GM23338 (cell line): ENCODE measurements around the gene ADIG. TPM values are rescaled to one million over a fixed set of nuclear protein-coding genes. Genes with fewer than 3 reads are reported as not detected.

Experiments used
- ATAC-seq: fragments of 200-7000 bp; cut with Tn5 transposase; 3 replicates; pipeline ENCODE4 v1.9.1; 2020
- DNase-seq: peaks from one replicate; pipeline ENCODE4 v3.0.0-alpha.2; 2015; ENCODE audit warnings: low spot score
- H2AFZ ChIP-seq: fragments of 200-600 bp; sonication (generic); 2 replicates; pipeline ENCODE4 v1.8.0; 2016; ENCODE audit warnings: antibody characterized with exemption, mild to moderate bottlenecking, moderate library complexity
- H3F3A ChIP-seq: fragments of 200-600 bp; sonication (generic); replicated peaks from 2 replicates; pipeline ENCODE4 v1.8.0; 2017; ENCODE audit warnings: antibody characterized with exemption, mixed run types, low read depth
- H3K27ac ChIP-seq: fragments of 200-600 bp; sonication (generic); 2 replicates; pipeline ENCODE4 v1.6.1; 2016; ENCODE audit warnings: low read depth
- H3K27me3 ChIP-seq: fragments of 200-600 bp; sonication (generic); 2 replicates; pipeline ENCODE4 v1.8.0; 2016; ENCODE audit warnings: mild to moderate bottlenecking, mixed run types, moderate library complexity; ENCODE audit not compliant: insufficient read depth
- H3K36me3 ChIP-seq: fragments of 200-600 bp; sonication (generic); 2 replicates; pipeline ENCODE4 v1.8.0; 2016; ENCODE audit warnings: mild to moderate bottlenecking; ENCODE audit not compliant: insufficient read depth
- H3K4me1 ChIP-seq: fragments of 200-600 bp; sonication (generic); 2 replicates; pipeline ENCODE4 v1.8.0; 2016; ENCODE audit warnings: mild to moderate bottlenecking, moderate library complexity; ENCODE audit not compliant: insufficient read depth
- H3K4me2 ChIP-seq: fragments of 200-600 bp; sonication (generic); 2 replicates; pipeline ENCODE4 v1.7.1; 2017; ENCODE audit warnings: mixed run types
- H3K4me3 ChIP-seq: fragments of 200-600 bp; sonication (generic); 2 replicates; pipeline ENCODE4 v1.6.1; 2016; ENCODE audit warnings: mixed run types
- H3K79me2 ChIP-seq: fragments of 200-600 bp; sonication (generic); replicated peaks from 2 replicates; pipeline ENCODE4 v1.8.0; 2017; ENCODE audit warnings: mild to moderate bottlenecking; ENCODE audit not compliant: insufficient read depth
- H3K9me2 ChIP-seq: fragments of 200-600 bp; sonication (generic); 2 replicates; pipeline ENCODE4 v1.8.0; 2017; ENCODE audit not compliant: insufficient read depth
- H4K20me1 ChIP-seq: fragments of 200-600 bp; sonication (generic); replicated peaks from 2 replicates; pipeline ENCODE4 v1.8.0; 2017; ENCODE audit warnings: mild to moderate bottlenecking; ENCODE audit not compliant: insufficient read depth
- H3K27ac Mint-ChIP-seq: 2 replicates; pipeline ENCODE4 v1.8.0; 2020; ENCODE audit warnings: inconsistent platforms, mild to moderate bottlenecking, moderate library complexity, mixed read lengths
- H3K27me3 Mint-ChIP-seq: 3 replicates; pipeline ENCODE4 v1.8.0; 2022; ENCODE audit warnings: low read depth, mild to moderate bottlenecking, moderate library complexity, mixed read lengths, inconsistent platforms; ENCODE audit not compliant: insufficient read depth, poor library complexity
- H3K36me3 Mint-ChIP-seq: 3 replicates; pipeline ENCODE4 v1.8.0; 2021; ENCODE audit warnings: low read depth, mild to moderate bottlenecking, inconsistent platforms, moderate library complexity, mixed read lengths
- H3K4me1 Mint-ChIP-seq: 3 replicates; pipeline ENCODE4 v1.8.0; 2020; ENCODE audit warnings: mild to moderate bottlenecking, inconsistent platforms, mixed read lengths
- H3K4me3 Mint-ChIP-seq: 3 replicates; pipeline ENCODE4 v1.8.0; 2021; ENCODE audit warnings: moderate library complexity, mild to moderate bottlenecking, inconsistent platforms, mixed read lengths
- H3K9me3 Mint-ChIP-seq: 3 replicates; pipeline ENCODE4 v1.8.0; 2020; ENCODE audit warnings: moderate library complexity, mild to moderate bottlenecking, inconsistent platforms, mixed read lengths
- CTCF ChIP-seq, 2 experiments: fragments of 200-600 bp in 1 of 2; sonication (generic) in 1 of 2; conservative IDR thresholded peaks; 2 replicates each; pipeline versions ENCODE4 v1.5.1 to v1.6.1; 2016 to 2017; ENCODE audit warnings: antibody characterized with exemption in 2 of 2, low read depth in 2 of 2, mild to moderate bottlenecking in 2 of 2, moderate library complexity in 1 of 2
- ETS1 ChIP-seq: IDR thresholded peaks from 2 replicates; pipeline ENCODE4 v1.6.1; 2016; ENCODE audit warnings: antibody characterized with exemption
- EZH2 ChIP-seq: fragments of 200-600 bp; sonication (generic); IDR thresholded peaks from one replicate; pipeline ENCODE4 v1.8.0; 2017; ENCODE audit warnings: antibody characterized with exemption, mild to moderate bottlenecking, low read depth; ENCODE audit not compliant: unreplicated experiment
- EZH2phosphoT487 ChIP-seq: fragments of 200-600 bp; sonication (generic); IDR thresholded peaks from one replicate; pipeline ENCODE4 v1.8.1; 2018; ENCODE audit warnings: antibody characterized with exemption; ENCODE audit not compliant: unreplicated experiment
- JUNB ChIP-seq: IDR thresholded peaks from one replicate; pipeline ENCODE4 v1.6.1; 2016; ENCODE audit warnings: antibody characterized with exemption; ENCODE audit not compliant: unreplicated experiment
- NANOG ChIP-seq: IDR thresholded peaks from 2 replicates; pipeline ENCODE4 v1.6.1; 2016; ENCODE audit warnings: antibody characterized with exemption, borderline replicate concordance
- POLR2AphosphoS5 ChIP-seq: IDR thresholded peaks from 2 replicates; pipeline ENCODE4 v1.6.1; 2016; ENCODE audit warnings: antibody characterized with exemption, low read depth
- REST ChIP-seq: IDR thresholded peaks from one replicate; pipeline ENCODE4 v1.6.1; 2018; ENCODE audit warnings: antibody characterized with exemption; ENCODE audit not compliant: unreplicated experiment
- STAT1 ChIP-seq: IDR thresholded peaks from one replicate; pipeline ENCODE4 v1.6.1; 2016; ENCODE audit warnings: antibody characterized with exemption; ENCODE audit not compliant: unreplicated experiment
- ZNF114 ChIP-seq: fragments of 250-450 bp; sonication (Bioruptor Pico); IDR thresholded peaks from 2 replicates; pipeline ENCODE4 v1.5.0; 2020; ENCODE audit warnings: mild to moderate bottlenecking, moderate library complexity
- ZNF331 ChIP-seq: fragments of 250-450 bp; sonication (Bioruptor Pico); IDR thresholded peaks from 2 replicates; pipeline ENCODE4 v1.5.0; 2020; ENCODE audit warnings: low read depth, mild to moderate bottlenecking, moderate library complexity
- polyA plus RNA-seq: library from polyadenylated mRNA; unstranded; fragments of >200 nt; fragmentation: Nextera tagmentation; extraction: Ambion mirVana; gene quantifications from 2 replicates; pipeline ENCODE4 v1.2.1, GENCODE V29; 2016
- total RNA-seq: library from RNA; depleted of rRNA; stranded (reverse); fragments of >200 nt; shearing (Covaris generic); gene quantifications from 2 replicates; pipeline ENCODE4 v1.2.3, GENCODE V29; 2014; rRNA removed

ADIG gene
- total and polyA plus RNA-seq, 2 experiments from 2014 or later, result not detected

- Histone ChIP-seq H3K27ac (no peak overlapping the region), H3K4me3 (no peak overlapping the region), H3K4me2 (no peak overlapping the region), H3K4me1 (no peaks in the 10 kb centered on the region), H2AFZ (peak overlapping the region; percentile 84; the same call in 1 of the 2 replicates), H3F3A (no peaks in the 10 kb centered on the region), H3K27me3 (no peaks in the 10 kb centered on the region; the same call in 1 of the 2 replicates), H3K79me2 (no peaks in the 10 kb centered on the region), H3K36me3 (no peaks in the 10 kb centered on the region), H3K9me2 (0 out of 2 replicates have a peak, but pooled peaks cover 3% of the 10 kb centered on the region), H4K20me1 (no peaks in the 10 kb centered on the region)
- DNase-seq, result no peak
- Mint-ChIP-seq H3K36me3 (no peaks in the 10 kb centered on the region), H3K4me1 (peaks cover 8% of the 10 kb centered on the region), H3K4me3 (no peak overlapping the region), H3K27me3 (peaks cover 16% of the 10 kb centered on the region), H3K9me3 (peaks cover 2% of the 10 kb centered on the region; the same call in 1 of the 3 replicates), H3K27ac (no peak overlapping the region)
- ATAC-seq, result no peak
- TF ChIP-seq POLR2AphosphoS5 (no peak), ETS1 (no peak), EZH2 (no peak), ZNF114 (CRISPR knock-in tag) (no peak), REST (no peak), CTCF (conservative IDR thresholded peaks at IDR 0.05; ENCODE audit: low read depth in 2 of 2) (no peak), STAT1 (no peak), ZNF331 (no peak), NANOG (no peak), JUNB (no peak), EZH2phosphoT487 (no peak)
Measured at GRCh38 chr20:38635721-38636288, 54.8 kb downstream of the ADIG start.

Other genes starting within 250 kb of the ADIG start
- 0.10 and 0.35 TPM in 2 replicates for gene LBP, start 234.7 kb upstream of the ADIG start, total RNA-seq
- 0.19 TPM in 1 of 2 replicates, not detected in the other for gene LBP, start 234.7 kb upstream of the ADIG start, polyA plus RNA-seq
- 22.2 and 25.4 TPM in 2 replicates for gene SNHG17, start 145.9 kb upstream of the ADIG start, total RNA-seq
- gene SNHG17, start 145.9 kb upstream of the ADIG start, polyA plus RNA-seq, result 76.1 and 80.1 TPM in 2 replicates
- gene RALGAPB, start 108.4 kb upstream of the ADIG start, total RNA-seq, result 39.1 and 40.4 TPM in 2 replicates
- gene RALGAPB, start 108.4 kb upstream of the ADIG start, polyA plus RNA-seq, result 7.7 and 10.2 TPM in 2 replicates
- gene ARHGAP40, start 20.6 kb downstream of the ADIG start, total RNA-seq, result 0.21 and 1.5 TPM in 2 replicates
- gene ARHGAP40, start 20.6 kb downstream of the ADIG start, polyA plus RNA-seq, result 0.30 TPM in 1 of 2 replicates, not detected in the other
- 0.08 and 0.87 TPM in 2 replicates for gene SLC32A1, start 143.3 kb downstream of the ADIG start, total RNA-seq
- 0.09 TPM in 1 of 2 replicates, not detected in the other for gene SLC32A1, start 143.3 kb downstream of the ADIG start, polyA plus RNA-seq
- gene ACTR5, start 167.3 kb downstream of the ADIG start, total RNA-seq, result 19.6 and 21.8 TPM in 2 replicates
- 8.4 and 9.1 TPM in 2 replicates for gene ACTR5, start 167.3 kb downstream of the ADIG start, polyA plus RNA-seq
- gene PPP1R16B, start 224.5 kb downstream of the ADIG start, total RNA-seq, result 11.5 and 12.0 TPM in 2 replicates
- 1.5 and 1.6 TPM in 2 replicates for gene PPP1R16B, start 224.5 kb downstream of the ADIG start, polyA plus RNA-seq